Endothelial cell of hepatic sinusoid (primary cell): ENCODE measurements around the gene KATNIP.

Experiments
- in situ Hi-C: cut with HindIII; loops from 2 replicates; pipeline ENCODE4 v1.10.0; 2017; ENCODE audit warnings: low sequenced_read_pairs

The KATNIP gene

DNA sequence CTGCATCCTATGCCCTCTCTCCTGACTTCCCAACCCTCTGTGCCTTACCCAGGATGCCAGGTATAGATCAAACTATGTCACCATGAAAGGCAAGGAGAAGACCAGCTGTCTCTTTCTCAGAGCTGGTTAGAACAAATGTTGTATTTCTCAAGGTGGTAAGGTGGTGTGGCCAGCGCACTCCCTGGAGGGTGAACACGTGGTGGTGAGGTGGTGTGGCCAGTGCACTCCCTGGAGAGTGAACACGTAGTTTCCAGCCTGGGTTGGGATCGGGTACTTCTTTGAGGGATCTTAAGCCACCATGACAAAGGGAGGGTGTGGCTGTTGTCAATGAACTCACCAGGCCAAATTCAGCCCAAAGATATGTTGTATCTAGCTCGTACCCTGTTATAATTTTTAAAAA is 26.8 kb downstream of the KATNIP start:
- in situ Hi-C loops, result no loop called here

DNA sequence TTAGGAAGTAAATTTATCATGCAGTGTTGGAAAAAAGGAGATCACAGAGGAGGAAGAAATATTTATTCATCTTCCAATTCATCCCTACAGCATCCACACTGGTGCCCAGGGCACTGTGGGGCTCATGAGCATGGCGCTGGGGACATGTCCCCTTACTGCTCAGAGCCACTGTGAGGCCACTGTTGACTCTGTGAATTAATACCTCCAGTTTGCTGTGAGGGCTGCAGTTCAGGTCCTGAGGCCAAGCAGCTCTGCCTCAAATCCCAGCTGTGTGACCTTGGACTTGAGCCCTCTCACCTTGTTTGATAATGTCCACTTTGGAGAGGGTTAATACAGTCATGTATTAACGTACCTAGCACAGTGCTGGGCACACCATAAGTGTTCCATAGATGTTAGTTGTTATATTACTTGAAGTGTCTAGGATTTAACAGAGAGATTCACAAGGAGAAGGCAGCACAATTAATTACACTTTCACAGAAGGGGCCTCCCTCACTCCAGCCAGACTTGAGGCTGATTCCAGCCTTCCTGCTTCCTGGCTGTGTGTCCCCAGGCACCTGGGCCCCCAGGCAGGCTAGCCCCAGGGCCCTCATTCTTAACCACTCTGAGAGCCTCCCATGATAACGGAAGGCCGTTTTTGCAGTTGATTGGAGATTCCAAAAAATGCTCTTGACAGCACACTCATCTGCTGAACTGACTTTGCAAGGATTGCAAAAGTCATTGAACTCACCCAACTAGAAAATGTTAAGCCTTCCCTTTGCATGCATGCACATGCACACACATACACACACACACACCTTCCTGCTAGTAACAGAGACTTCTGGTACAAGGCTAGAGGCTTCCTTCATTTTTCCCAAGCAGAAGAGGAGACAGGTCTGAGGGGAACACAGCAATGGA is 29.4 kb downstream of the KATNIP start:
- in situ Hi-C loops, result no loop called here

DNA sequence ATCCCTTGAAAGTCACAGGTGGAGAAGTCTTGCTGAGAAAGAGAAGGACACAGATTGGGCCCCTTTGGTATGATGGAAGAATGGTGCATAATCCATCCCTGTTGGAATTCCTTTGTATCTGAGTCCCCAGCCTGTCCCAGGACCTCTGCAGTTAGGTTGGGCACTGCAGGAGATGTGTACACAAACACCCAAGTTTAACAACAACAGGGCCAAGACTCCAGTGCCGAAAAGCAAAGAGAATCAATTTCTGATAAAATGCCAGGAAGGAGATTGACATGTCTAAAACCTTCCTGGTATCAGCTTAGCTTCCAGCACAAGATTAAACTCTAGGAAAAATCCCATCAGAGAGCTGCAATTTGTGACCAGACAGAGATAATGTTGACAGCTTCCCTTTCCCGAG is 32.9 kb downstream of the KATNIP start:
- in situ Hi-C loops, result no loop called here

GRCh38 chr16:27583634-27584033 is 33.7 kb downstream of the KATNIP start:
- in situ Hi-C loops, result no loop called here

- in situ Hi-C loops, result no loop called here
Measured at GRCh38 chr16:27585200-27585599, 35.3 kb downstream of the KATNIP start.

DNA sequence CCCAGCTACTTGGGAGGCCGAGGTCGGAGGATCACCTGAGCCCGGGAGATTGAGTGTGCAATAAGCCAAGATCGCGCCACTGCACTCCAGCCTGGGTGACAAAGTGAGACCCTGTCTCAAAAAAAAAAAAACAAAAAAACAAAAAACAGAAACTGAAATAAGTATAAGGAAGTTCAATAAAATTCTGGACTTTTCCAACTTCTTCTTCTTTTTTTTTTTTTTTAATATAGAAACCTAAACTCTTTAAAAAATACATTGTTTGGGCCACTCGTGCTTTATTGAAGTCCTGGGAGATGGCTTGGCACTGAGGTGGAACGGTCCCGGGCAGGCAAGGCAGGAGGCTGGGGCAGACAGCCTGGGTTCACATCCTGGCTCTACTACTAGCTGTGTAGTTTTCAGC is 36.8 kb downstream of the KATNIP start:
- in situ Hi-C loops, result no loop called here

DNA sequence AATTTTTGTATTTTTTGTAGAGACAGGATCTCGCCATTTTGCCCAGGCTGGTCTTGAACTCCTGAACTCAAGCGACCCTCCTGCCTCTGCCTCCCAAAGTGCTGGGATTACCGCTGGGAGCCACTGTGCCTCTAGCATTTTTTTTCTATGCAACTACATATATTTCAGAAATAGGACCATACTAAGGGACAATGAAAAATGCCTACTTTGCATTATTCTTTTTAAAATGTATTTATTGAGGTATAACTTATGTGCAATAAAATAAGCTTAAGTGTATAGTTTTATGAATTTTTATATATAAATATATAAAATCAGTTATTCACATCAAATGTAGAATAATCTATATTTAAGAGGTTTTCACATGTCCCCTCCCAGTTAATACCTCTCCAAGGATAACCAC is 38.1 kb downstream of the KATNIP start:
- in situ Hi-C loops, result no loop called here

DNA sequence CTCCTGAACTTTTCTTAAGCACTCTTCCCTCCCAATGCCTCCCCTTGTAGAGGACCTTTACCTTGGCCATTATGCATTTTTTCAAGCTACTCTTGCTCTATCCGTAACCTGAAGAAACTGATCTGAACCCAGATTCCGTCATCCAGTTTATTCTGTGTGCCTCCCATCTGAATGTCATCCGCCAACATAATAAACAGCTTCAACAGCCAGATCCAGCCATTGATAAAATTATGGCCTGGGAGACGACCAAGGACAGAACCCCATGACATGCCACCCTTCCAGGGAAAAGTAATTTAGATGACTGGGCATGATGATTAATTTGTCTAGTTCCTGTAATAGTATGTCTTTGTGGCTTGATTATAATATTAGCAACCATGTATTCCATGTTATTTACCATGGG is 41.9 kb downstream of the KATNIP start:
- in situ Hi-C loops, result no loop called here

GRCh38 chr16:27595475-27595874 is 45.5 kb downstream of the KATNIP start:
- in situ Hi-C loops, result no loop called here

DNA sequence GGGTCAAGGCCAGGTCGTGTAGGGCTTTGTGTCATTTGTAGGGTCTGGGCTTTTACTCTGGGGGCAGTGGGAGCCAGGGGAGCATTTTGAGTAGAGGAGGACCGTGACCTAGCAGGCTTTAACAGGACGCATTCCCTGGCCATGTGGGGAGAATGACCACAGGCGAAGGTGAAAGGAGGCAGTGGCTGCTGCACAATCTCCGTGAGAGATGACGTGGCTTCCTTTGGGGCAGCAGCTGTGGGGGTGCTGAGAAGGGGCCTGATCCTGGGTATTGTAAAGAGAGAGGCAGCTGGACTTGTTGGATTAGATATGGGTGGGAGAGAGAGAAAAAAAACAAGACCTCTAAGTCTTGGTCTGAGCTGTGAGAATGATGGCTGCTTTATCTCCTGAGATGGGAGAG is 46.0 kb downstream of the KATNIP start:
- in situ Hi-C loops, result no loop called here

DNA sequence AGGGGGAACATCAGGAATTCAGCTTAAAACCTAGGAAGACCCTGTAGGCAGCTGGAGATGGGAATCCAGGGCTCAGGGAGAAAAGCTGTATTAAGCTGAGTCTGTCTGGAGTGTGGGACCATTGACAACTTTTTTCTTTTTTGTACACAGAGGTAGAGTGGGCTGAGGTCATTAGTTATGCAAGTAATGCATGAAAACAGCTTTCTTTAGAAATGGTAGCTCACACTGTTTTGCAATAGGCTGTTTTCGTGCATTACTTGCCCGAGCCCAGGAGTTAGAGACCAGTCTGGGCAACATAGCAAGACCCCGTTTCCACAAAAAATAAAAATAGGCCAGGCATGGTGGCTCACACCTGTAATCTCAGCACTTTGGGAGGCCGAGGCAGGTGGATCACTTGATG is 46.5 kb downstream of the KATNIP start:
- in situ Hi-C loops, result no loop called here

GRCh38 chr16:27597361-27597760 is 47.4 kb downstream of the KATNIP start:
- in situ Hi-C loops, result no loop called here

GRCh38 chr16:27598220-27598619 is 48.3 kb downstream of the KATNIP start:
- in situ Hi-C loops, result no loop called here

GRCh38 chr16:27598931-27599565 is 49.1 kb downstream of the KATNIP start:
- in situ Hi-C loops, result no loop called here

DNA sequence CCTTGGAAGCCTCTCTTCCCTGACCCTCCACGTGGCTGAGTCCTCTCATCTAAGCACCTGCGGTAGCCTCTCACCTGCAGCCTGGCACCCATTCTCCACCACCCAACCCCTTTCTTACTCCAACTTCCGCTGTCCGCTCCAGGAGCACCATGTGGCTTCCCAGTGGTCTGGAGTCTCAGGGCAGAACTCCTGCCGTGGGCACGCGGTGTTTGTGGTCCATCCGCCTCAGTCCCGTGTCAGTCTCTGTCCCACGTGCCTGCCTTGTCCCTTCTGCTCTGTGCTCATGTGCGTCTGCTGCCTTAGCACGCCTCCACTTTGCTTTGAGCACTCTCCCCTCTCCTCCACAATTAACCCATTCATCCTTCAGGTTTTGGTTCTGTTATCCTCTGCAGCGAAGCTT is 49.7 kb downstream of the KATNIP start:
- in situ Hi-C loops, result no loop called here
